Spleen (tissue), 11 donors: Measurements from ENCODE around the gene PAGE2. TPM values are rescaled to one million over a fixed set of nuclear protein-coding genes. Genes with fewer than 3 reads are reported as not detected.

Experiments
- DNase-seq: peaks from one replicate; pipeline ENCODE4 v3.0.0-alpha.2; 2020
- H3K27ac ChIP-seq, 8 donors: fragments of 200-600 bp; sonication (generic) in 7 of 8; 1 replicate in 4 of 8; 2 replicates in 4 of 8; pipeline versions ENCODE4 v1.5.0 to v1.8.0; 2016 to 2021; ENCODE audit warnings: inconsistent platforms in 4 of 8, mild to moderate bottlenecking in 4 of 8, moderate library complexity in 1 of 8
- H3K27me3 ChIP-seq, 7 donors: fragments of 200-600 bp; sonication (generic) in 6 of 7; replicated peaks in 1 of 7; 1 replicate in 4 of 7; 2 replicates in 3 of 7; pipeline versions ENCODE4 v1.5.0 to v1.8.0; 2016 to 2021; ENCODE audit warnings: inconsistent platforms in 3 of 7, mild to moderate bottlenecking in 1 of 7
- H3K36me3 ChIP-seq, 6 donors: fragments of 200-600 bp; sonication (generic) in 5 of 6; 1 replicate in 4 of 6; 2 replicates in 2 of 6; pipeline versions ENCODE4 v1.5.0 to v1.8.0; 2016 to 2021; ENCODE audit warnings: inconsistent platforms in 2 of 6
- H3K4me1 ChIP-seq, 6 donors: fragments of 200-600 bp; sonication (generic) in 5 of 6; 1 replicate in 3 of 6; 2 replicates in 3 of 6; pipeline versions ENCODE4 v1.5.0 to v1.8.0; 2016 to 2021; ENCODE audit warnings: inconsistent platforms in 3 of 6
- H3K4me3 ChIP-seq, 8 donors: fragments of 200-600 bp; sonication (generic) in 7 of 8; 1 replicate in 4 of 8; 2 replicates in 4 of 8; pipeline versions ENCODE4 v1.5.0 to v1.8.0; 2016 to 2021; ENCODE audit warnings: inconsistent platforms in 4 of 8, mild to moderate bottlenecking in 4 of 8, moderate library complexity in 2 of 8
- H3K9me3 ChIP-seq, 8 donors: fragments of 200-600 bp; sonication (generic) in 7 of 8; 1 replicate in 4 of 8; 2 replicates in 4 of 8; pipeline versions ENCODE4 v1.5.0 to v1.8.0; 2016 to 2021; ENCODE audit warnings: inconsistent platforms in 4 of 8
- POLR2A ChIP-seq, 3 donors: fragments of 450-650 bp; IDR thresholded peaks; one replicate each; pipeline ENCODE4 v1.5.1; 2017; ENCODE audit warnings: antibody characterized with exemption in 3 of 3, mild to moderate bottlenecking in 1 of 3
- POLR2AphosphoS5 ChIP-seq, 3 donors: sonication (generic); formaldehyde crosslinking; IDR thresholded peaks; one replicate each; pipeline ENCODE4 v1.5.1; 2017; ENCODE audit warnings: antibody characterized with exemption in 3 of 3
- WGBS, 5 donors: extraction: QIAGEN DNeasy Blood & Tissue Kit in 3 of 5; methylation state at CpG; one replicate each; pipeline versions ENCODE4 v1.1.5 to v1.1.7; 2013 to 2018; 5-methylcytosine and 5-hydroxymethylcytosine counted together
- intact Hi-C: fragments of 100-400 bp; cut with DNase I; formaldehyde crosslinking; loops from one replicate; pipeline ENCODE4 v1.15.0; 2023; ENCODE audit warnings: low total_unique reads
- polyA plus RNA-seq, 3 donors: library from polyadenylated mRNA; stranded (reverse); fragments of 200-250 nt; gene quantifications; one replicate each; pipeline ENCODE4 v1.2.1, GENCODE V29; 2013
- total RNA-seq, 7 donors: library from RNA; depleted of rRNA in 3 of 7; stranded (reverse); fragments of >200 nt in 3 of 7; fragmentation: NEBNext Ultra II Directional in 4 of 7; extraction: Animal tissue kit (Norgen Biotek cat#: 25700) in 4 of 7; gene quantifications; one replicate each; pipeline versions ENCODE4 v1.1.0 to v1.2.1, GENCODE V29; 2016 to 2021
- TF ChIP-seq, protein P1 (sequence below), 11 experiments: fragments of 200-600 bp in 7 of 11; fragments of 450-650 bp in 4 of 11; sonication (generic) in 4 of 11; IDR thresholded peaks in 8 of 11; conservative IDR thresholded peaks in 3 of 11; 1 replicate in 7 of 11; 2 replicates in 4 of 11; pipeline versions ENCODE4 v1.4.0 to v1.8.0; 2016 to 2021; ENCODE audit warnings: antibody characterized with exemption in 11 of 11, inconsistent platforms in 4 of 11, mild to moderate bottlenecking in 1 of 11
- donor health status: healthy with polysubstance abuse.
- donor health status: DM: no; HTN: no; CAD: no; lungs with moderate emphysema.
- donor health status: DM: no; HTN: no; CAD: no.
- donor health status: Bipolar disorder and iron deficiency.
- donor health status: healthy.
- donor health status: DM: no; HTN: no; CAD: no.
- donor health status: DM: yes; HTN: yes; CAD: no.

PAGE2 gene
- total and polyA plus RNA-seq, 10 donors, result 0.15 to 0.39 (median 0.35) TPM; not detected in 7

GRCh38 chrX:55123900-55124299 is 35.1 kb downstream of the PAGE2 start:
- no peak for TF ChIP-seq POLR2A (IDR thresholded peaks at IDR 0.05)
- TF ChIP-seq, protein P1, sequence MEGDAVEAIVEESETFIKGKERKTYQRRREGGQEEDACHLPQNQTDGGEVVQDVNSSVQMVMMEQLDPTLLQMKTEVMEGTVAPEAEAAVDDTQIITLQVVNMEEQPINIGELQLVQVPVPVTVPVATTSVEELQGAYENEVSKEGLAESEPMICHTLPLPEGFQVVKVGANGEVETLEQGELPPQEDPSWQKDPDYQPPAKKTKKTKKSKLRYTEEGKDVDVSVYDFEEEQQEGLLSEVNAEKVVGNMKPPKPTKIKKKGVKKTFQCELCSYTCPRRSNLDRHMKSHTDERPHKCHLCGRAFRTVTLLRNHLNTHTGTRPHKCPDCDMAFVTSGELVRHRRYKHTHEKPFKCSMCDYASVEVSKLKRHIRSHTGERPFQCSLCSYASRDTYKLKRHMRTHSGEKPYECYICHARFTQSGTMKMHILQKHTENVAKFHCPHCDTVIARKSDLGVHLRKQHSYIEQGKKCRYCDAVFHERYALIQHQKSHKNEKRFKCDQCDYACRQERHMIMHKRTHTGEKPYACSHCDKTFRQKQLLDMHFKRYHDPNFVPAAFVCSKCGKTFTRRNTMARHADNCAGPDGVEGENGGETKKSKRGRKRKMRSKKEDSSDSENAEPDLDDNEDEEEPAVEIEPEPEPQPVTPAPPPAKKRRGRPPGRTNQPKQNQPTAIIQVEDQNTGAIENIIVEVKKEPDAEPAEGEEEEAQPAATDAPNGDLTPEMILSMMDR (IDR thresholded peaks at IDR 0.05 in 8 of 11, conservative IDR thresholded peaks at IDR 0.05 in 3 of 11), result no peak
- no peak for TF ChIP-seq POLR2AphosphoS5 (IDR thresholded peaks at IDR 0.05)
- DNase-seq, result no peak
- Histone ChIP-seq H3K4me3 (no peak overlapping the region), H3K9me3 (no peaks in the 10 kb centered on the region), H3K27me3 (peaks cover 0 to 24% (median 0%) of the 10 kb centered on the region in 7 donors), H3K4me1 (no peaks in the 10 kb centered on the region), H3K36me3 (no peaks in the 10 kb centered on the region), H3K27ac (no peak overlapping the region)
- 68 to 99% (median 94%) methylated on average over 5 to 7 of the region's 7 CpGs for whole genome bisulfite sequencing, 5 donors
- intact Hi-C loops, result no loop called here

DNA sequence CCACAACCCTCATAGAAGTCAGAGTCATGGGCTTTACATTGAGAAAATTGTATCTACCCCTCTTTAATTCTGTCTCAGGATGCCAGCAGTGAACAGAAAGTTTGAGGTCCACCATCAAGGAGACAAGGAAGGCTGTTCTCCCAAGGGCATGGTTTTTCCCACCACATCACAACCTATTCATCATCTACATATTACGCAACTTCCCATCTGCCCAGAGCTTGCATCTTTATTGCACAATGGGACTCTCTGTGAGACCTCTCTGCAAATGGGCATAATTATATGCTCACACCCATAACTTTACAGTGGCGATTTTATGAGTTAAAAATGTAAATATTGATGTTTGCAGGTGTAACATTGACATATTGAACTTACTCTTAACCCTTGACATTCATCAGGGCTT is 38.9 kb downstream of the PAGE2 start:
- H3K9me3 ChIP-seq, result no peaks in the 10 kb centered on the region
- no peak for DNase-seq
- H3K27ac ChIP-seq, result no peak overlapping the region
- peaks cover 0 to 16% (median 0%) of the 10 kb centered on the region in 7 donors for H3K27me3 ChIP-seq
- H3K36me3 ChIP-seq, result no peaks in the 10 kb centered on the region
- TF ChIP-seq POLR2AphosphoS5 (IDR thresholded peaks at IDR 0.05), result no peak
- TF ChIP-seq, protein P1 (IDR thresholded peaks at IDR 0.05 in 8 of 11, conservative IDR thresholded peaks at IDR 0.05 in 3 of 11), result no peak
- no peak for TF ChIP-seq POLR2A (IDR thresholded peaks at IDR 0.05)
- H3K4me1 ChIP-seq, result no peaks in the 10 kb centered on the region
- intact Hi-C loops, result no loop called here
- WGBS, 5 donors, result 46 to 74% (median 58%) methylated on average over 2 of the region's 2 CpGs
- H3K4me3 ChIP-seq, result no peak overlapping the region

GRCh38 chrX:55129361-55129760 is 40.5 kb downstream of the PAGE2 start:
- 44 to 65% (median 54%) methylated on average over 2 of the region's 2 CpGs for WGBS, 5 donors
- DNase-seq, result no peak
- no peaks in the 10 kb centered on the region for H3K9me3 ChIP-seq
- no peak for TF ChIP-seq POLR2AphosphoS5 (IDR thresholded peaks at IDR 0.05)
- no peak for TF ChIP-seq POLR2A (IDR thresholded peaks at IDR 0.05)
- TF ChIP-seq, protein P1 (IDR thresholded peaks at IDR 0.05 in 8 of 11, conservative IDR thresholded peaks at IDR 0.05 in 3 of 11), result no peak
- peaks cover 0 to 5% (median 0%) of the 10 kb centered on the region in 7 donors for H3K27me3 ChIP-seq
- intact Hi-C loops, result no loop called here
- H3K36me3 ChIP-seq, result no peaks in the 10 kb centered on the region
- H3K27ac ChIP-seq, result no peak overlapping the region
- no peaks in the 10 kb centered on the region for H3K4me1 ChIP-seq
- no peak overlapping the region for H3K4me3 ChIP-seq

DNA sequence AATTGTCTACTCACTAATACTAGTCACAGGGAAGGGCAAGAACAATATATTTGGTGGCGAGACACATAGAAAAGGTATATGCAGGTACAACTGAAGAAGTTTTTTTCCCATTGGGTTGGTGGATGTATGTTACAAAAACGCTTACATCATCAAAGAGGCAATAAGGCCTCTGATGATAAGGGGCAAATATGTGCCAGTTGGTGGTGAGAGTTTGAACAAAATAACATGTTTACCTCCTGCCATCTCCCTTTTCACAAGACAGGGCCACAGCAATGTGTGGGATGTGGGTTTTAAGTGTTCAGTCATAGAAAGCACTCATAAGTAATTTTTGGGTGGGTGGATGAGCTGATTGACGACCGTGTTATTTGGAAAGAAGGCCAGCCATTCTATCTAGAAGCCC is 41.7 kb downstream of the PAGE2 start:
- no peak for DNase-seq
- Histone ChIP-seq H3K27me3 (peaks cover 0 to 5% (median 0%) of the 10 kb centered on the region in 7 donors), H3K4me1 (no peaks in the 10 kb centered on the region), H3K36me3 (no peaks in the 10 kb centered on the region), H3K27ac (no peak overlapping the region), H3K9me3 (no peaks in the 10 kb centered on the region), H3K4me3 (no peak overlapping the region)
- 56 to 89% (median 79%) methylated on average over 4 of the region's 4 CpGs for WGBS, 5 donors
- TF ChIP-seq POLR2A (IDR thresholded peaks at IDR 0.05) (no peak), POLR2AphosphoS5 (IDR thresholded peaks at IDR 0.05) (no peak)
- TF ChIP-seq, protein P1 (IDR thresholded peaks at IDR 0.05 in 8 of 11, conservative IDR thresholded peaks at IDR 0.05 in 3 of 11), result no peak
- intact Hi-C loops, result no loop called here
